ENCODE measurements around the gene CDON. TPM values are rescaled to one million over a fixed set of nuclear protein-coding genes. Genes with fewer than 3 reads are reported as not detected.

CDON gene
- total RNA-seq, 1 experiment from 2014 or later, result 17.2 TPM

GRCh38 chr11:125968354-125968753 is 94.3 kb downstream of the CDON start:
- Histone ChIP-seq H3K79me1 (ENCODE audit: insufficient read depth, low read depth, low read length, poor library complexity, severe bottlenecking) (no peaks in the 10 kb centered on the region), H4K91ac (ENCODE audit: insufficient read length, low read depth, low read length) (no peak overlapping the region), H3K9me3 (ENCODE audit: control insufficient read depth, low read depth, low read length) (no peaks in the 10 kb centered on the region), H4K5ac (ENCODE audit: insufficient read length, low read depth, low read length) (no peak overlapping the region), H3K79me2 (ENCODE audit: insufficient read depth, low read length) (no peaks in the 10 kb centered on the region), H2BK20ac (ENCODE audit: low read depth, low read length, poor library complexity, severe bottlenecking) (no peak overlapping the region), H2AFZ (ENCODE audit: low read length) (no peak overlapping the region), H2BK12ac (ENCODE audit: insufficient read length, low read depth, low read length) (no peak overlapping the region), H3K23me2 (ENCODE audit: insufficient read length, low read depth, low read length, poor library complexity, severe bottlenecking) (no peaks in the 10 kb centered on the region), H3K14ac (ENCODE audit: insufficient read depth, low read length) (no peak overlapping the region), H3K18ac (ENCODE audit: insufficient read length, low read depth, low read length) (no peak overlapping the region), H2BK15ac (ENCODE audit: low read depth, low read length) (no peak overlapping the region), H3K9ac (ENCODE audit: extremely low read depth, insufficient read length, low read length) (no peak overlapping the region), H3K27ac (ENCODE audit: insufficient read length, low read depth, low read length) (no peak overlapping the region), H2BK5ac (ENCODE audit: insufficient read length, low read length) (no peak overlapping the region), H4K8ac (replicated peaks; ENCODE audit: insufficient read length, low read depth, low read length) (no peak overlapping the region), H3K4me2 (ENCODE audit: insufficient read depth, insufficient read length, low read length) (no peak overlapping the region), H2BK120ac (ENCODE audit: low read depth, low read length, poor library complexity, severe bottlenecking) (no peak overlapping the region), H3K4me1 (ENCODE audit: insufficient read depth, low read length) (no peaks in the 10 kb centered on the region), H3K4ac (ENCODE audit: low read depth, low read length) (no peak overlapping the region), H3K27me3 (ENCODE audit: insufficient read depth, low read length) (no peaks in the 10 kb centered on the region), H2AK5ac (ENCODE audit: insufficient read length, low read length) (no peak overlapping the region), H3T11ph (ENCODE audit: low read length) (no peak overlapping the region), H4K20me1 (ENCODE audit: control insufficient read depth, insufficient read depth, insufficient read length) (no peaks in the 10 kb centered on the region), H3K23ac (ENCODE audit: insufficient read length, low read depth, low read length) (no peak overlapping the region), H3K56ac (ENCODE audit: insufficient read length, low read depth, low read length) (no peak overlapping the region)
- peaks cover 0 to under 1% of the 10 kb centered on the region in 2 experiments; a peak in 1 of 5 replicates for H3K9me3 Mint-ChIP-seq
- no peaks in the 10 kb centered on the region for H3K27me3 Mint-ChIP-seq (ENCODE audit: low read depth)
- peaks cover under 1 to 7% (median under 1%) of the 10 kb centered on the region in 3 experiments; a peak in 6 of 7 replicates for H3K36me3 Mint-ChIP-seq (ENCODE audit: insufficient read depth in 1 of 3, low read depth in 3 of 3)
- no peak for TF ChIP-seq CTCF (conservative IDR thresholded peaks at IDR 0.05)
- no peak for DNase-seq
- H3K27ac Mint-ChIP-seq, result no peak overlapping the region; a peak in 1 of 7 replicates
- no peak overlapping the region for H3K4me3 Mint-ChIP-seq
- H3K4me1 Mint-ChIP-seq, result no peaks in the 10 kb centered on the region
- WGBS (ENCODE audit: extremely low coverage, insufficient read length, low lambda C conversion rate), result no CpG with 5 or more reads among the region's 7 CpGs

Data from H9 (cell line).